Activated naive CD4-positive, alpha-beta T cell treated with Interleukin-2 at 50 U/mL for 16 hours (primary cell): ENCODE results near the gene ATP1B3.
A peak's percentile ranks its signal among the peaks of the same experiment; 100 is the strongest.
"Not testable (repeated sequence)": the region's sequence is repeated elsewhere in the genome, so short reads cannot be mapped to it uniquely, and the experiment has no call there.

Experiments used
- DNase-seq: peaks from one replicate; pipeline ENCODE4 v3.0.0-alpha.2; 2020

ATP1B3 gene

DNA sequence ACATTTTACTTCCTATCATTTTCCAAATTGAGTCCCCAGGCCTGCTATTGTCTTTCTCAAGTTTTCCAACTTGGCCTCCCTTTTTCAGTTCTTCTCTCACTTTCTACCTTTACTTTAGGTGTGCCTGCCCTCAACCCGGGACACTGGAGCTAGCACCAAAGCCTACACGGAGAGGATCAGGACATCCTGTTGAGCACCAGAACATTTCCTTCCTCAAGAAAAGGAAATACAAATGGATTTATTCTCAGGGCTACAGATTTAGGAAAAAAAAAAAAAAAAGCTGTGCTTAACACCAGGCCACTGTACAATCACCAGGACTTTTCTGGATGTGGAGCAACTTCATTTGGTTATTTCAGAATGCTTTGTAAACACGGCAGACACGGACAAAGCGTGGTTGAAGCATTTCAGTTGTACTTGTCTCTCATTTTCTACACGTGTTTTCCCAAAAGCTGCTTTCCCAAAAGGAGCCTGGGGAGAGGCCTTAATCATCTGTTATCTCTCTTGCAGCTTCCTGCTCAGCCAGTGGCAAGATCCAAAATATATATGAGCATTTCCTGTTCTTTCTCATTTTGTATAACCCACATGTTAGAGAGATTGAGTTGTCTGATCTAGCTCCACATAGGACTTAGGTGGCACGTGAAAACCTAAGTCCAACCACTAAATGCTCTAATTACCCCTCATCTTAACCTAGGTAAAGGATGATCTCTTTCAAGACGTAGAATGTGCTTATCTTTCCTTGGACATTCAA lies 15.5 kb upstream of the ATP1B3 start:
- no peak for DNase-seq

DNA sequence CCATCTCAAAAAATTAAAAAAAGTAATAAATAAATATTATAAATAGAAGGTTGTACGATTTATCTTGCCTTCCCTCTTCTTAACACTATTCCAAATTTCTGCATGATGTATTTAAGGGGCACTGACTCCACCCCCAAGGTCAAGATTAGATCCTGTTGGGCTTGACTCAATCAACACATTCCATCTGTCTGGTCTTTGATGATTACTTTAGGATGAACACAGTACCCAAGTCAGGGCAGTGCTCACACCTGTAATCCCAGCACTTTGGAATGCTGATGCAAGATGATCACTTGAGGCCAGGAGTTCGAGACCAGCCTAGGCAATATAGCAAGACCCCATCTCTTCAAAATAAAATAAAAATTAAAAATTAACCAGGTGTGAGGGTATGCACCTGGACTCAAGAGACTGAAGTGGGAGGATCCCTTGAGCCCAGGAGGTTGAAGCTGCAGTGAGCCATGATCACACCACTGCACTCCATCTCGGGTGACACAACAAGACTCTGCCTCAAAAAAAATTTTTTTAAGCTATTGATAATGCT lies 14.1 kb upstream of the ATP1B3 start:
- DNase-seq = no peak

DNA sequence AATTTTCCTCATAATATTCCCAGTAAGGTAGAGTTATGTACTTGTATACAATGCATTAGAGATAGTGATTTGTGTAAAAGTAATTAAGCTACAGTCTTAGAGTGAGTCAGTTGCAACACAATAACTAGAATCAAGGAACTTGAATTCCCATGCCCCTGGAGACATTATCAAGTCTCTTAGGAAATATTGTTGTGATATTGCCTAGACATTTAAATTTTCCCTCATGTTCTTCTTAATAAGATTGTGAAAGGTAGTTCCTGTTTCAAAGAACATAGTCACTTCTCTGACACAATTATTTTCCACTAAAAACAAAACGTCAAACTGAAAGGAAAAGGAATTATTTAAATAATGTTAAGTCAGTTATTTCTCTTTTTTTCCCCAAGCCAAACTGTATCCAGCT lies 13.0 kb upstream of the ATP1B3 start:
- DNase-seq = no peak

DNA sequence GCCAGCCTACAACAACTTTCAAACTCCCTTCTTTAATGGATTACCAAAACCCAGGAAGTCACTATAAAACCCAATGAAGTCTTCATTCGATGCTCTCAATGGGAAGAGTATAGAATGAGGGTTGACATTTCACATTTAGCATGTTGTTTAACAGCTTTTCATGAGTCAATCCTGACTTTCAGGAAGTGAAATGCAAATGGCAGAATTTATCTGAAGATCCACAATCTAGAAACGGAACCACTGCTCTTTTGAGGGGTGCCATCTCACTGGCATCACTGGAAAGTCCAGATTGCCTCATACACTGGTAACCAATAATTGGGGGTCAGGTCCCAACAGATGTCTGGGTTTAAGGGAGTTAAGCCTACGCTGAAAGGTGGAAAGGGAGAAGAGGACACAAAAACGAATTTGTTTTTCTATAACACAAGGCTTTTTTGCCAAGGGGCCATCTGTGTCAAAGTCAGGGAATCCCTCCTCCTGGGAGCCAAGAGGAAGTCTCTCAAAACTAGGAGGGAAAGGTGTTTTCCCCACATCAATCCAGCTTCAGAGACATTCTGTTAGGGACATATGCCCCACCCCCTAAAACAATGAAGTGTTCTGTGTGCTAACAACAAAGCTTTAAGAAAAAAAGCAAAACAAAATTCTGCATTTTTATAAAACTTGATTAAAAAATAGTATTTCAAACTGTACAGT lies 12.0 kb upstream of the ATP1B3 start:
- no peak for DNase-seq

DNA sequence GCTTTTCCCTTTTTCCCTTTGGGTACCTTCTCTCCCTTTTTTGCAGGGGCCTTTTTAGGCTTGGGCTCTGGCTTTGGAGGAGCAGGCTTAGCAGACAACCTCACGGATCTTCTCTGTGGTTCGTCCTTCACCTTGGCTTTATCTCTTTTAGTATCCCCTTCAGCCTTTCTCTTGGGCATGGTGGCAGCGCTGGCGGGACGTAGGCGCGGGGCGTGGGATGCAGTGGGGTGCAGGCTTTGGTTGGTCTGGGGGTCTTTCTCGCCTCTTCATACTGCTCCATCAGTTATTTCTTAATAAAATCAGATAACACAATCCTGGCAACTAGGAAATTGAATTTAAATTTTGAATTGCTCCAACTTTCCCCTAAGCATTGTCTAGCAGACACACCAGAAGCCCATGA lies 11.3 kb upstream of the ATP1B3 start:
- no peak for DNase-seq

DNA sequence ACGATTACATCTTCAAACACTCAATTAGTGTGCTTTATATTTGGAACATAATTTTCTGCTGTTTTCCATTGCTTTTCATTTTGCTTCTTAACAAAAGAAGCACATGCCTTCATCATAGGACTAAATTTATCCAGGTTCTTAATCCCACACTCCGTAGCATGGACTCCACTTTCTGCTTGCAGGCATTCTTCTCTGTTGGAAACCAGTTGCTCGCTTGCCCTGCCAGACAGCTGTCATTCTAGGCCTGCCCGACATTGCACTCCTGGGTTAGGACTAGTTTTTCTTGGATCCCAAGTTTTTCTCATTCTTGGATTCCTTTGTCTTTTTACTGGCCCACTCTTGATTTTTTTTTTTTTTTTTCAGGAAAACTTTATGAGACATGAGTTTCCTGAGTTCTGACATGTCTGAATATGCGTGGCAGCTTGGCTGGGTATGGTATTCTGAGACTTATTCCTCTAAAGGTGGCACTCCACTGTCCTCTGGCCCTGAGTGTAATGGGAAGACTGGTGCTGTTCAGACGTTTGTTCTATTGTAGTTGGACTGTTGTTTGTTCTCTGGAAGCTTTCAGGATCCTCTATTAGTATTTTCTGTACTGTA lies 6.3 kb upstream of the ATP1B3 start:
- DNase-seq = no peak

DNA sequence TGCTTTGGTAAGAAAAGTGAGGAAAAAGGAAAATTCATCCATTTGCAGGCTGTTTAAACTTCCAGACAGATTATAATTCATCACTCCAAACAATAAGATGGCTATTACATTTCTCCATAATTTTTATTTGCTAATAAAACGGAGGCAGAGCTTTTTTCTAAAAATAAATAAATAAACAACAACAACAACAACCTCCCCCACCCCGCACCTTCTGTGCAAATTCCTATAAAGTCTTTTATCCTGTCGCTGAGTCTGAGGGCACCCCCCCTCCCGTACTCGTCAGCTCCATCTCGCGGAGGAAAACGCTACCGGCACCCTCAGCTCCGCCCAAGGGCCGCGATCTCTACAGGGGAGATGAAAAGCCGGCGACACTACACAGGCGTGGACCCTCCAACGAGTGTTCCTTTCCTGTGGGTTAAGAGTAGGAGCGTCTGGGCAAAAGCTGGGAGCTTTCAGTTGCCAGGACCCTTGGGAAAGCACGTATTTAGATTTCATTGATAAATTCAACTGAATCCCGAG lies 1.0 kb upstream of the ATP1B3 start:
- peak; percentile 87 for DNase-seq

DNA sequence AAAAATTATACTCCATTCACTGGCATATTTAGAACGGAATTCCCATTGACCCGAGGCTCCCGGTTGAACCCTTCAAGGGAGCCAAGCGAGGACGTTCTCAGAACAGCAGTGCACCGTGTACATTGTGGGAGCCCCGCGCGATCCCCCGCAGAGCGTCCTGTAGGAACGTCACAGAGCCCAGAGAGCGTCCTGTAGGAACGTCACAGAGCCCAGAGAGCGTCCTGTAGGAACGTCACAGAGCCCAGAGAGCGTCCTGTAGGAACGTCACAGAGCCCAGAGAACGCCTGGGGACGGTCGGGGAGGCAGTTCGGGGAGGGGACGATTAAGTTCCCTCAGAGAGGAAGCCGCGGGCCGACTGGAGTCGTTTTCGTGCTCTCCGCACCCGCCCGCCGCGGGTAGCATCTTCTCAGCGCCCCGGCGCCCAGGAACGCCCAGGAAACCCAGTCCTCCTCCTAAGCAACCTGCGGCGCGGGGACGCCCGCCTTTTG lies 506 bp upstream of the ATP1B3 start:
- DNase-seq = no peak

DNA sequence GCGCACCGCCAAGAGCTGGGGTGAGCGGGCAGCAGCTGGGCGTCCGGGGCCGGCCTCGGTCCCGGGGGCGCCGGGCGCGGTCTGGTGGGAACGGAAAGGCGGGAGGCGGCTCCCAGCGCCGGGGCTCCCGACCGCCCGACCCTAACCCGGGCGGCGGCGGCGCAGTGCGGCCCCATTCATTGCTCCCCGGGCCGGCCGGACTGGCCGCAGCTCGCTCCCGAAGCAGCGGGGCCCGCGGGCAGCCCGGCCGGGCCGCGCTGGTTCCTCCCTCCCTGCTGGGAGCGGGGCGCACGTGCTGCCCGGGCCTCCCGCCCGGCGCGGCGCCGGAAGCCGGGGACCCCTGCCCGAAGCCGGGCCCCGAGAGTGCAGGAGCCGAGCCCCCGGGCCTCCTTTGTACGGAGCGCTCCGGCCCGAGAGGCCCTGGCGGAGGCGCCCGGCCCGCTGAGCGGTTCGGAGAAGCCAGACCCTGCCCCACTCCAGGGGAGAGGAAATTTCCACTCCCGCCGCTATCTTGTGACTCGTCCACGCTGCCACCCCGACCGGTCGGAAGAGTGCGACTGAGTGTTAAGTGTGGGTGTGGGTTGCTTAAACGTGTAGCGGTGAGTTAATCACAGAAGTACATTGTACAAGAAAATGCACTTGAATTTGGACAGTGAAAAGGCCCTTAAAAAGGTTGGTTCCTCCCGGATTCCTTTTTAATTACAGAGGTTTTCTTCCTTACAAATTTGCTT lies 613 bp downstream of the ATP1B3 start:
- DNase-seq = peak; percentile 76

DNA sequence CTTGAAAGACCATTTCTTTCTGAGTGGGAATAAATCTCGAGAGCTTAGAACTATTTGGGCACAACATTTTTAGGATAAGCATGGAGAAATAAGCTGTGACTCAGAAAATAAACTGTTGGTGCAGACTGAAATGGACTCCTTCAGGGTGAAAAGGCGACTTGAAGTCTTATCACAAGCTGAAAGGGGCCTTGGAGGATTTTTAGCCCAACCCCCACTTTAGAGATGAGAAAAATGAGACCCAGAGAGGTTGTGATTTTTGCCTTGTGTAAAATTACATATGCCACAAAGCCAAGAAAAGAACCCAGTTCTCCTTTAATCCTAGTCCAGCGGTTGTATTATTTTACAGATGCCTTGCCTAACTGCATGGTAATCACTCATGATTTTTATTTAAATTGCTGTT lies 1.5 kb downstream of the ATP1B3 start:
- no peak for DNase-seq

DNA sequence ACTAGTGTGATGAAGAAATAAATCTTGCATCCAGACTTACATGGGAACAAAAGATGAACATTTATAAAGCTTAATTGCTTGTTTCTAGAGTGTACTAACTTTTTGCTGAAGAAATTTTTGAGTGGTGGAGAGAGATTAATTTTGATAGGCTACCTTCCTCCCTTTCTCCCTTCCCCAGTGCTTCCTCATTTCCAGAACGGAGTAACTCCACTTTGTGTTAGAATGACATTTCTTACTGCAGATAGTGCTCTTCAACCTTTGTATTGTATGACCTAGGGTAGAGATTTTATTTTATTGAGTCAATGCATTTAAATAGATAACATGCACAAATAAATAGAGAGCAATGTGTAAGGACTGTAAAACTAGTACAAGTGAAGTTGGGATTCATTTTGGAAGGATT lies 1.9 kb downstream of the ATP1B3 start:
- no peak for DNase-seq

DNA sequence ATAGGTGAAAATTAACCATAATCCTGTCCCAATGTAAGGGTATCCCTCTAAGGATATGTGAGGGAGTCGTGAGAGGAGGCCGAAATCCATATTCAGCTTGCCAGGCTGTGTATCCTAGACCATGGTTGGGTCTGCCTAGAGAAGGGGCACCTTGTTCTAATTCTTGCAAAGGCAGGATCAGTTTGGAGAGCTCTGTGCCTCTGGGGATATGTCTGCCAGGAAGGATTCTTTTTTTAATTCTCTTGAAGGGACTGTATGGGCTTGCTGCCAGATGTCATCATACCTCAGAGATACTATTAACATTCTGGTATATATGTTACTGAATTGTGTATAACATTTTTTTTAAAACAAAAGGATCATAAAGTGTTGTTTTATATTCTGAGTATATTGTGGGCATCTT lies 2.4 kb downstream of the ATP1B3 start:
- no peak for DNase-seq

DNA sequence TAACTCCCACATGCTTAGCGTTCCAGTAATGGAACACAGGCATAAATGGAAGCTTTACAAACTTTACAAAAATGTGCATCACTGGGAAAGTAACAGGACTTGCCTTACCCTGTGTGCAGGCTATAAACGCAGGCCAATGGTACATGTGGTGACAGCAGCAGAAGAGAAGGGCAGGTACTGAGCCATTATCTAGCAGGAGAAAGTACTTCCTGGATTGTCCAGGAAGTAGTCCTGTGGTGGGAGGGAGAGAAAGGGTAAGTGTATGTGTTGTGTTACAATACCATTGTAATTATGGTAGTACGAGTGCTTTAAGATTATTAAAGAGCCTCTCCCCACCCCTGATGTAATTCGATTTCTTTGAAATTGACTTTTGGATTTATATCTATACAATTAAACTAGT lies 5.3 kb downstream of the ATP1B3 start:
- DNase-seq = no peak

DNA sequence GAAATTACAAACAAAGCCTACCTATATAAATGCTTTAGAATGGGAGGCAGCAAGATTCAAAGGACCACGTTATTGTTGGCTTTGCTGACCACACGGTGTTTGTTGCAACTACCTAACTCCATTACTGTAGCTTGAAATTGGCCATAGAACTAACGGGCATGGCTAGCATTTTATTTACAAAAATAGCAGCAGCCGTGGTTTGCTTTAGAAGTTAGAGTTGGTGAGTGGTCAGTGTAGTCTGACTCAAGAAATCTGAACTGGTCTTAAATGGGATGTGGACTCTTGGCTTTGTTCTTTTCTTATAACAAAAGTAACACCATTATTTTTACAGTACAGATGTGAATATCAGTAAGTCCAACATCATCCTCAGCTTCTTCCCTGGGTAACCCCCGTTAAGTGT lies 10.6 kb downstream of the ATP1B3 start:
- no peak for DNase-seq

DNA sequence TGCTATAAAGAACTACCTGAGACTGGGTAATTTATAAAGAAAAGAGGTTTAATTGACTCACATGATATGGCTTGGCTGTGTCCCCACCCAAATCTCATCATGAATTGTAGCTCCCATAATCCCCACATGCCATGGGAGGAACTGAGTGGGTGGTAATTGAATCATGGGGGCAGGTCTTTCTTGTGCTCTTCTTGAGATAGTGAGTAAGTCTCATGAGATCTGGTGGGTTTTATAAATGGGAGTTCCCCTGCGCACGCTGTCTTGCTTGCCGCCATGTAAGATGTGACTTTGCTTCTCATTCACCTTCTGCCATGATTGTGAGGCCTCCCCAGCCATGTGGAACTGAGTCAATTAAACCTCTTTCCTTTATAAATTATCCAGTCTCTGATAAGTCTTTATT lies 12.1 kb downstream of the ATP1B3 start:
- not testable (repeated sequence) for DNase-seq

DNA sequence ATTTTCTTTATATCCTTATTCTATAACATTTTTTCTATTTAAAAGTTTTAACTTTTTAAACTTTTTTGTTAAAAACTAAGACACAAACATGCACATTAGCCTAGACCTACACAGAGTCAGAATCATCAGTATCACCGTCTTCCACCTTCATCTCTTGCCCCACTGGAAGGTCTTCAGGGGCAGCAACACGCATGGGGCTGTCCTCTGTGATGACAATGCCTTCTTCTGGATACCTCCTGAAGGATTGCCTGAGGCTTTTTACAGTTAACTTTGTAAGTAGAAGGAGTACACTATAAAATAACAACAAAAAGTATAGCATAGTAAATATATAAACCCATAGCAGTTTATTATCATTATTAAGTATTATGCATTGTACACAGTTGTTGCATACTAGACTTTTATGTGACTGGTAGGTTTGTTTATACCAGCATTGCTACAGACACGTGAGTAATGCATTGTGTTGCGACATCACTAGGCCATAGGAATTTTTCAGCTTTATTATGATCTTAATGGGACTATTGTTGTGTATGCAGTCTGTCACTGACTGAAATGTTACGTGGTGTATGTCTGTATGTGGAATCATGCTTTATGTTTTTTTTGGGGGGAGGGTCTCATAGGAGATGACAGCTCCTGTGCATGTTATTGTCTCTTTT lies 18.2 kb downstream of the ATP1B3 start:
- DNase-seq = no peak

DNA sequence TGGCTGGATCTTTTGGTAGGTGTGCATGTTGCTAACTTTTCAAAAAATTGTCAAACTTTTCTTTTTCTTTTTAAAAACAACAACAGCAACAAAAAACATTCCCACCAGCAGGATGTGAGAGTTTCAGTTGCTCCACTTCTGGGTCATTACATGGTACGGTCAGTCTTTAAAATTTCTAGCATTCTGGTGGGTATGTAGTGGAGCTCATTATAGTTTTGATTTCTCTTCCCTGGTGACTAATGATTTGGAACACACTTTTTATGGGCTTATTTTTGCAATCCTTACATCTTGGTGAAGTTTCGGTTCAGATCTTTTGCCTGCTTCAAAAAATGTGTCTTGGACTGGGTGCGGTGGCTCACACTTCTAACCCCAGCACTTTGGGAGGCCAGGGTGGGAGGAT lies 19.3 kb downstream of the ATP1B3 start:
- no peak for DNase-seq

DNA sequence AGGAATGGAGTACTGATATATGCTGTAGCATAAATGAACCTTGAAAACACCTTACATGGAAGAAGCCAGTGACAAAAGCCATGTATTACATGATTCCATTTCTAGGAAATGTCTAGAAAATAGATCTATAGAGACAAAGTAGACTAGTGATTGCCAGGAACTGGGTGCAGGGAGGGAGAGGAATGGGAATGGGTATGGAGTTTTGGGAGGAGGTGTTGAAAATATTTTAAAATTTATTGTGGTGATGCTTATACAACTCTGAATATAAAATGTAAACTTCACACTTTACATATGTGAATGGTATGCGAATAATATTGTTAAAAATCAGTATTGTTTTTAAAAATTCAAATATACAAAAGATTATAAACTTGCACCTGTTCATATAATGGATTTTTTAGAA lies 22.5 kb downstream of the ATP1B3 start:
- DNase-seq = no peak

DNA sequence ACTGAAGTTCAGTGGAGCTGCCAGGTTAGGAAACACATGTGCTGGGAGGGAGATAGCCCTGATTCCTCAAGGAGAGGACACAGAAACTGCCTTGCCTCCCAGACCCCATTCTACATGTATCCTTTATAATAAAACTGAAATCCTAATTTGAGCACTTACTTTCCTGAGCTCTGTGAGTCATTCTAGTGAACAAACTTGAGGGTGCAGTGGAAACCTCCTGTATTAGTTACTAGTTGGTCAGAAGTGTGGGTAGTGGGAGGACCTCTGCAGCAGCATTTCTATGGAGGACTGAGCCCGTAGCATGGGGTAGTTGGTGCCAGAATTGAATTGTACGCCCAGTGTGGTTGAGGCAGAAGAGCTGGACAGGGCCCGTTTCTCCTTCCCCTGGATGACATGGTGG lies 23.9 kb downstream of the ATP1B3 start:
- DNase-seq = no peak

DNA sequence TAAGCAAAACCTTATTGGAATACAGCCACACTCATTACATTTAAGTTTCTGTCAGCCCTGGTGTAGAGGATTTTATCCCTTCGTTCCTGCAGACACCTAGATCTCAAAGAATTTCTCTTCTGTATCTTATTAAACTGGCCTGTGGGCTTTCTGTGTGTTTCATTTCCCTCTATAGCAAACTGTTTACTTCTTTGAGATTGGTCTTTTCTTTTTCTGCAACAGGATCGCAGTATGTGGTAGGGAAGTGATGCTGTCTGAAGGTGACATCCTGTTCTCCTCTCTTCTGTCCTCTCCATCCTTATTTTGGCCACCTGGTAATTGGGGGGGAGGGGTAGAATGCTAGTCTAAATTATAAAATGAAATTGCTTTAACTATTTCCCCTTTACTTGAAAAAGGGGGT lies 25.5 kb downstream of the ATP1B3 start:
- no peak for DNase-seq

DNA sequence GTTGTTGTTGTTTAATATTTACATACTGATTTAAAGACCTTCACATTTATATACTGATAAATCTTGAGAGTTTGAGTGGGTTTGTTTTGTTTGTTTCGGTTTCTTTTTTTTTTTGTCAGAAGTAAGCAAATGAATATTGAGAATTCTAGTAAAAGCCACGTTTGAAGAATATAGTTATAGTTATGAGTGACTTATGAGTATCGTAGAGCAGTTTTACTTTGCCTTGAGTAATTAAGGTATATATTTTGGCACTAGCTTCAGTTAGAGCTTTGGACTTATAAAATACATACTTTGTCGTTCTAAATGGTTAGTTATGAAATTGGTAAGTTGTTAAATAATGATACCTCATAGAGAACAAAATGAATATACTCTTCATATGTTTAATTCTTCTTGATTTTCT lies 27.8 kb downstream of the ATP1B3 start:
- DNase-seq = no peak

DNA sequence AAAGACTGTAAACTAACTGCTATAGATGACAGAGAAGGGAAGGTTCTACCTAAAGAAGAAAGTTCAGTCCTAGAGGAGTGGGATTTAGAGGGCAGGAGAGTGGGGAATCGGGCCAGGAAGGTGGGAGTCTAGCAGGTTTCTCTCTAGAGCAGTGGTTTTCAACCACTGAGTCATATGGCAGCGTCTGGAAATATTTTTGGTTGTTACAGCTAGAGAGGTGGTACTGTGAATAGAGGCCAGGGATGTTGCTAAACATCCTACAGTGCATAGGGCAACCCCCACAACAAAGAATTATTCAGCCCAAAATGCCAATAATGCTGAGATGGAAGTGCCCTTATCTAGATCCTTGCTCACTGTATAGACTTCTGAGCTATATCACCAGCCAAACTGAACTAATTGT lies 28.7 kb downstream of the ATP1B3 start:
- DNase-seq = no peak

DNA sequence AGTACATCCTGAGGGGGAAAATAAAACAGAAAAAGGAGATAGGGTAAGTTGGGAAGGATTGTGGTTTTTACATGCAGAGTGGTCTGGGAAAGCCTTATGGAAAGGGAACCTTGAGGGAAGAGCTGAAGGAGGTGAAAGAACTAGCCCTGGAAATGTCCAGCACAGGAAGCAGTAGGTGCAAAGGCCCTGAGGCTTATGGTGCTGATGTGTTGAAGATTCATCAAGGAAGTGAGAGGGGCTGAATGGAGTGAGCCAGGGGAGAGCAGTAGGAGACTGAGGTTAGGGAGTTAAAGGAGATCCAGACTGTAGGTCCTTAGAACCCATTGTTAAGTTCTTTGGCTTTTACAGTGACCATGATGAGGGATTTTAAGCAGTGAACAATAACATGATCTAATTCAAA lies 33.0 kb downstream of the ATP1B3 start:
- no peak for DNase-seq
